ENCODE results near the gene SCAMP3.
A peak's percentile ranks its signal among the peaks of the same experiment; 100 is the strongest.

DNA sequence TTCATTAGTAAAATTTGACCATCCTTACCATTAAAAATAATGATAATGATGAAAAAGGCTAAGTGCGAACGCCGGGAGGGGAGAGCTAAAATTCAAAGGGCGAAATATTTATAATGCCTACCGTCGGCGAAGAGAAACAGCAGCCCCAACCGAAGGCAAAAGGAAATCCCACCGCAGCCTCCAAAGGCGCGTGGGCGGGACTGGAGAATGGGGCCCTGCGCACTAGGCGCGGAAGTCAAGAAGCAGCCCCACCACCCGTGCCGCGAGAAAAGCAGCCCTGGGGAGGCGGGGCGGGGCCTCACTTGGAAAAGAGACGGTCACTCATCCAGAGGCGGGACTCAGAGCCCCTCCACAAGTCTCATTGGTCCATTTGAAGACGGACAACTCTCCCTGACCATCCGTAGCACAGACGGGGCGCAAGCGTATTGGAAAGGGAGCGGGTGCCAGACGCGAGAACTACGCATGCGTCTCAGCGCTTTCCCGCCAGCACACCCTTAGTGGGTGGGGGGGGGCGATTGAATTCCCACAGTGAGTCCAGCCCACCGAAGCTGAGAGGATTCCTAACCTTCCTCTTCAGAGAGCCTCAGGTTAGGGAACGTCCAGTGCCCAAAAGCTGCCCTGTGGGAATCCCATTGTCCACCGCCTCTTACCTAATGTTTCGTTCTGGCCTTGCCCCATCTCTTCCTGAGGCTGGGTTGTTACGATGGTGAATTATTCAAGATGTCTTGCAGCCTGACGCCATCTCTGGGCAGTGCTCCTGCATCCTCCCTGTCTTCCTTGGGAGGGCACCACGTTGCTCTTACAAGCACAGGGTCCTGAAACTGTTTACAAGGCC, 34.7 kb downstream of the SCAMP3 start:
- TF ChIP-seq, protein P1, sequence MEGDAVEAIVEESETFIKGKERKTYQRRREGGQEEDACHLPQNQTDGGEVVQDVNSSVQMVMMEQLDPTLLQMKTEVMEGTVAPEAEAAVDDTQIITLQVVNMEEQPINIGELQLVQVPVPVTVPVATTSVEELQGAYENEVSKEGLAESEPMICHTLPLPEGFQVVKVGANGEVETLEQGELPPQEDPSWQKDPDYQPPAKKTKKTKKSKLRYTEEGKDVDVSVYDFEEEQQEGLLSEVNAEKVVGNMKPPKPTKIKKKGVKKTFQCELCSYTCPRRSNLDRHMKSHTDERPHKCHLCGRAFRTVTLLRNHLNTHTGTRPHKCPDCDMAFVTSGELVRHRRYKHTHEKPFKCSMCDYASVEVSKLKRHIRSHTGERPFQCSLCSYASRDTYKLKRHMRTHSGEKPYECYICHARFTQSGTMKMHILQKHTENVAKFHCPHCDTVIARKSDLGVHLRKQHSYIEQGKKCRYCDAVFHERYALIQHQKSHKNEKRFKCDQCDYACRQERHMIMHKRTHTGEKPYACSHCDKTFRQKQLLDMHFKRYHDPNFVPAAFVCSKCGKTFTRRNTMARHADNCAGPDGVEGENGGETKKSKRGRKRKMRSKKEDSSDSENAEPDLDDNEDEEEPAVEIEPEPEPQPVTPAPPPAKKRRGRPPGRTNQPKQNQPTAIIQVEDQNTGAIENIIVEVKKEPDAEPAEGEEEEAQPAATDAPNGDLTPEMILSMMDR (IDR thresholded peaks at IDR 0.05) = peak in 1 of 3 experiments; percentile 21
- TF ChIP-seq POLR2A (IDR thresholded peaks at IDR 0.05) = no peak
